HepG2 (cell line): ENCODE measurements around the gene NSD1. TPM values are rescaled to one million over a fixed set of nuclear protein-coding genes. Genes with fewer than 3 reads are reported as not detected.
A peak's percentile ranks its signal among the peaks of the same experiment; 100 is the strongest.

ENCODE experiments used
- NR2F1 ChIP-seq, 2 experiments: fragments of 450-650 bp in 1 of 2; formaldehyde crosslinking in 1 of 2; IDR thresholded peaks; 2 replicates each; pipeline versions ENCODE4 v1.5.0 to v1.6.1; 2016 to 2020; ENCODE audit warnings: mild to moderate bottlenecking in 1 of 2, missing compliant biosample characterization in 1 of 2, missing genetic modification reagents in 1 of 2, moderate library complexity in 1 of 2
- PAWR ChIP-seq: sonication (generic); formaldehyde crosslinking; IDR thresholded peaks from 2 replicates; pipeline ENCODE4 v1.4.0; 2020; ENCODE audit warnings: missing genetic modification reagents, mild to moderate bottlenecking, borderline replicate concordance
- POLR2AphosphoS5 ChIP-seq: IDR thresholded peaks from 2 replicates; pipeline ENCODE4 v1.6.1; 2012; ENCODE audit warnings: low read depth, low read length
- SAFB2 ChIP-seq: sonication (generic); formaldehyde crosslinking; IDR thresholded peaks from 2 replicates; pipeline ENCODE4 v1.5.1; 2020; ENCODE audit warnings: missing genetic modification reagents, low read depth, mild to moderate bottlenecking, borderline replicate concordance
- SYNCRIP ChIP-seq: fragments of 200-400 bp; formaldehyde crosslinking; IDR thresholded peaks from 2 replicates; pipeline ENCODE4 v1.6.1; 2018; ENCODE audit warnings: mild to moderate bottlenecking, low read depth, low read length; ENCODE audit not compliant: insufficient read depth
- ZIK1 ChIP-seq: sonication (generic); formaldehyde crosslinking; IDR thresholded peaks from 2 replicates; pipeline ENCODE4 v1.5.0; 2020; ENCODE audit warnings: mild to moderate bottlenecking, low read depth, missing genetic modification reagents, borderline replicate concordance
- ZNF160 ChIP-seq: sonication (generic); formaldehyde crosslinking; IDR thresholded peaks from 2 replicates; pipeline ENCODE4 v1.8.0; 2022; ENCODE audit warnings: mild to moderate bottlenecking, inconsistent platforms, missing genetic modification reagents
- ZNF354B ChIP-seq: sonication (generic); formaldehyde crosslinking; IDR thresholded peaks from 2 replicates; pipeline ENCODE4 v1.8.0; 2022; ENCODE audit warnings: mild to moderate bottlenecking, missing genetic modification reagents
- ZNF570 ChIP-seq: sonication (generic); formaldehyde crosslinking; IDR thresholded peaks from 2 replicates; pipeline ENCODE4 v1.4.0; 2020; ENCODE audit warnings: mild to moderate bottlenecking, missing genetic modification reagents, borderline replicate concordance
- ZNF83 ChIP-seq: sonication (generic); formaldehyde crosslinking; IDR thresholded peaks from 2 replicates; pipeline ENCODE4 v1.4.0; 2020; ENCODE audit warnings: missing genetic modification reagents, mild to moderate bottlenecking, borderline replicate concordance
- ZSCAN29 ChIP-seq: sonication (generic); formaldehyde crosslinking; conservative IDR thresholded peaks from 2 replicates; pipeline ENCODE4 v1.4.0; 2020; ENCODE audit warnings: mild to moderate bottlenecking, missing genetic modification reagents
- polyA plus RNA-seq, 8 experiments: library from polyadenylated mRNA; depleted of rRNA in 3 of 8; stranded (reverse) in 7 of 8; unstranded in 1 of 8; fragments of >200 nt; fragmentation: Illumina TruSeq in 4 of 8; extraction: Trizol in 4 of 8; gene quantifications; 2 replicates each; pipeline versions ENCODE4 v1.2.1 to v1.2.3, GENCODE V29; 2011 to 2016; ENCODE audit warnings: low read depth in 4 of 8, missing spikeins in 1 of 8, mixed read lengths in 1 of 8; ENCODE audit not compliant: insufficient read depth in 1 of 8
- total RNA-seq, 5 experiments: library from RNA; depleted of rRNA; stranded (reverse); fragments of >200 nt; fragmentation: Illumina TruSeq; extraction: Trizol; gene quantifications; 2 replicates each; pipeline ENCODE4 v1.2.3, GENCODE V29; 2016; ENCODE audit warnings: low read depth in 1 of 5
- TF ChIP-seq, protein P1 (sequence below): sonication (generic); formaldehyde crosslinking; IDR thresholded peaks from 2 replicates; pipeline ENCODE4 v1.9.0; 2022; ENCODE audit warnings: missing genetic modification reagents, mild to moderate bottlenecking, borderline replicate concordance
- TF ChIP-seq, protein P2 (sequence below): sonication (generic); formaldehyde crosslinking; IDR thresholded peaks from 2 replicates; pipeline ENCODE4 v1.4.0; 2020; ENCODE audit warnings: missing genetic modification reagents, borderline replicate concordance
- TF ChIP-seq, protein P3 (sequence below): sonication (generic); formaldehyde crosslinking; IDR thresholded peaks from 2 replicates; pipeline ENCODE4 v1.5.0; 2020; ENCODE audit warnings: missing genetic modification reagents

Gene NSD1
- total and polyA plus RNA-seq, 2 of the 13 experiments (the other 11 are each of a cell fraction or from before 2014, with no cell fraction given) = 0.01 to 0.09 TPM

DNA sequence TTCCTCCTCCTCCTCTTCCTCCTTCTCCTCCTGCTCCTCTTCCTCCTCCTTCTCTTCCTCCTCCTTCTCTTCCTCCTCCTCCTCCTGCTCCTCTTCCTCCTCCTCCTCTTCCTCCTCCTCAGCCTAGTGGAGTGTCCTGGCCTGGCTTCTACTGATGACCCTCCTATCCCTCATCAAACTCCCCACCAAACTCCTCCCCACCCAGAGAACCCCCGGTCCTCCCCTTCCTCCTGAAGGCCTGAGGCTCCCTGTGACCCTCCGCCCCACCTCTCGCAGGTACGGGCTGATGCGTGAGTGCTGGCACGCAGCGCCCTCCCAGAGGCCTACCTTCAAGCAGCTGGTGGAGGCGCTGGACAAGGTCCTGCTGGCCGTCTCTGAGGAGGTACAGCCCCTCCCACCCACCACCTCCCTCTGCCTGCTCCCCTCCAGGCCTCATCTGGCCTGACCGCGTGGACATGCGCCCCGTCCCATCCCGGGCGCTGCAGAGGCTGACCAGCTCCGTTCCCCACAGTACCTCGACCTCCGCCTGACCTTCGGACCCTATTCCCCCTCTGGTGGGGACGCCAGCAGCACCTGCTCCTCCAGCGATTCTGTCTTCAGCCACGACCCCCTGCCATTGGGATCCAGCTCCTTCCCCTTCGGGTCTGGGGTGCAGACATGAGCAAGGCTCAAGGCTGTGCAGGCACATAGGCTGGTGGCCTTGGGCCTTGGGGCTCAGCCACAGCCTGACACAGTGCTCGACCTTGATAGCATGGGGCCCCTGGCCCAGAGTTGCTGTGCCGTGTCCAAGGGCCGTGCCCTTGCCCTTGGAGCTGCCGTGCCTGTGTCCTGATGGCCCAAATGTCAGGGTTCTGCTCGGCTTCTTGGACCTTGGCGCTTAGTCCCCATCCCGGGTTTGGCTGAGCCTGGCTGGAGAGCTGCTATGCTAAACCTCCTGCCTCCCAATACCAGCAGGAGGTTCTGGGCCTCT lies 36.3 kb upstream of the NSD1 start (continued):
- TF ChIP-seq ZNF570 (CRISPR knock-in tag) (no peak), SYNCRIP (no peak), ZNF160 (no peak), PAWR (CRISPR knock-in tag) (no peak), SAFB2 (CRISPR knock-in tag) (no peak), ZNF83 (CRISPR knock-in tag) (no peak), ZIK1 (CRISPR knock-in tag) (0 out of 2 replicates have a peak, but pooled peaks have one; percentile 14), POLR2AphosphoS5 (no peak; the same call in 1 of the 2 replicates), ZNF354B (no peak), NR2F1 (CRISPR knock-in tag; IDR thresholded peaks at IDR 0.05) (peak in 1 of 2 experiments; percentile 56; a peak in 1 of 4 replicates), ZSCAN29 (CRISPR knock-in tag) (no peak)
- TF ChIP-seq, protein P1, sequence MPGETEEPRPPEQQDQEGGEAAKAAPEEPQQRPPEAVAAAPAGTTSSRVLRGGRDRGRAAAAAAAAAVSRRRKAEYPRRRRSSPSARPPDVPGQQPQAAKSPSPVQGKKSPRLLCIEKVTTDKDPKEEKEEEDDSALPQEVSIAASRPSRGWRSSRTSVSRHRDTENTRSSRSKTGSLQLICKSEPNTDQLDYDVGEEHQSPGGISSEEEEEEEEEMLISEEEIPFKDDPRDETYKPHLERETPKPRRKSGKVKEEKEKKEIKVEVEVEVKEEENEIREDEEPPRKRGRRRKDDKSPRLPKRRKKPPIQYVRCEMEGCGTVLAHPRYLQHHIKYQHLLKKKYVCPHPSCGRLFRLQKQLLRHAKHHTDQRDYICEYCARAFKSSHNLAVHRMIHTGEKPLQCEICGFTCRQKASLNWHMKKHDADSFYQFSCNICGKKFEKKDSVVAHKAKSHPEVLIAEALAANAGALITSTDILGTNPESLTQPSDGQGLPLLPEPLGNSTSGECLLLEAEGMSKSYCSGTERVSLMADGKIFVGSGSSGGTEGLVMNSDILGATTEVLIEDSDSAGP (CRISPR knock-in tag) = peak; percentile 29
- TF ChIP-seq, protein P2, sequence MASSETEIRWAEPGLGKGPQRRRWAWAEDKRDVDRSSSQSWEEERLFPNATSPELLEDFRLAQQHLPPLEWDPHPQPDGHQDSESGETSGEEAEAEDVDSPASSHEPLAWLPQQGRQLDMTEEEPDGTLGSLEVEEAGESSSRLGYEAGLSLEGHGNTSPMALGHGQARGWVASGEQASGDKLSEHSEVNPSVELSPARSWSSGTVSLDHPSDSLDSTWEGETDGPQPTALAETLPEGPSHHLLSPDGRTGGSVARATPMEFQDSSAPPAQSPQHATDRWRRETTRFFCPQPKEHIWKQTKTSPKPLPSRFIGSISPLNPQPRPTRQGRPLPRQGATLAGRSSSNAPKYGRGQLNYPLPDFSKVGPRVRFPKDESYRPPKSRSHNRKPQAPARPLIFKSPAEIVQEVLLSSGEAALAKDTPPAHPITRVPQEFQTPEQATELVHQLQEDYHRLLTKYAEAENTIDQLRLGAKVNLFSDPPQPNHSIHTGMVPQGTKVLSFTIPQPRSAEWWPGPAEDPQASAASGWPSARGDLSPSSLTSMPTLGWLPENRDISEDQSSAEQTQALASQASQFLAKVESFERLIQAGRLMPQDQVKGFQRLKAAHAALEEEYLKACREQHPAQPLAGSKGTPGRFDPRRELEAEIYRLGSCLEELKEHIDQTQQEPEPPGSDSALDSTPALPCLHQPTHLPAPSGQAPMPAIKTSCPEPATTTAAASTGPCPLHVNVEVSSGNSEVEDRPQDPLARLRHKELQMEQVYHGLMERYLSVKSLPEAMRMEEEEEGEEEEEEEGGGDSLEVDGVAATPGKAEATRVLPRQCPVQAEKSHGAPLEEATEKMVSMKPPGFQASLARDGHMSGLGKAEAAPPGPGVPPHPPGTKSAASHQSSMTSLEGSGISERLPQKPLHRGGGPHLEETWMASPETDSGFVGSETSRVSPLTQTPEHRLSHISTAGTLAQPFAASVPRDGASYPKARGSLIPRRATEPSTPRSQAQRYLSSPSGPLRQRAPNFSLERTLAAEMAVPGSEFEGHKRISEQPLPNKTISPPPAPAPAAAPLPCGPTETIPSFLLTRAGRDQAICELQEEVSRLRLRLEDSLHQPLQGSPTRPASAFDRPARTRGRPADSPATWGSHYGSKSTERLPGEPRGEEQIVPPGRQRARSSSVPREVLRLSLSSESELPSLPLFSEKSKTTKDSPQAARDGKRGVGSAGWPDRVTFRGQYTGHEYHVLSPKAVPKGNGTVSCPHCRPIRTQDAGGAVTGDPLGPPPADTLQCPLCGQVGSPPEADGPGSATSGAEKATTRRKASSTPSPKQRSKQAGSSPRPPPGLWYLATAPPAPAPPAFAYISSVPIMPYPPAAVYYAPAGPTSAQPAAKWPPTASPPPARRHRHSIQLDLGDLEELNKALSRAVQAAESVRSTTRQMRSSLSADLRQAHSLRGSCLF (CRISPR knock-in tag) = no peak
- TF ChIP-seq, protein P3, sequence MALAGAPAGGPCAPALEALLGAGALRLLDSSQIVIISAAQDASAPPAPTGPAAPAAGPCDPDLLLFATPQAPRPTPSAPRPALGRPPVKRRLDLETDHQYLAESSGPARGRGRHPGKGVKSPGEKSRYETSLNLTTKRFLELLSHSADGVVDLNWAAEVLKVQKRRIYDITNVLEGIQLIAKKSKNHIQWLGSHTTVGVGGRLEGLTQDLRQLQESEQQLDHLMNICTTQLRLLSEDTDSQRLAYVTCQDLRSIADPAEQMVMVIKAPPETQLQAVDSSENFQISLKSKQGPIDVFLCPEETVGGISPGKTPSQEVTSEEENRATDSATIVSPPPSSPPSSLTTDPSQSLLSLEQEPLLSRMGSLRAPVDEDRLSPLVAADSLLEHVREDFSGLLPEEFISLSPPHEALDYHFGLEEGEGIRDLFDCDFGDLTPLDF (CRISPR knock-in tag) = no peak
